Neuron (in vitro differentiated cells): Measurements from ENCODE around the gene LRRC3B.

Source experiments
- H2AFZ ChIP-seq: one replicate; pipeline ENCODE4 v1.6.1; 2013; ENCODE audit warnings: low read depth, mild to moderate bottlenecking, inconsistent platforms, low read length, moderate library complexity
- H3K27me3 ChIP-seq: one replicate; pipeline ENCODE4 v1.6.1; 2013; ENCODE audit warnings: low read length; ENCODE audit not compliant: insufficient read depth
- H3K36me3 ChIP-seq: one replicate; pipeline ENCODE4 v1.6.1; 2013; ENCODE audit warnings: low read length; ENCODE audit not compliant: insufficient read depth
- H3K4me1 ChIP-seq: one replicate; pipeline ENCODE4 v1.6.1; 2013; ENCODE audit warnings: low read length; ENCODE audit not compliant: insufficient read depth
- H3K4me3 ChIP-seq: 2 replicates; pipeline ENCODE4 v1.5.1; 2013; ENCODE audit warnings: mild to moderate bottlenecking, low read length, moderate library complexity
- H3K9me3 ChIP-seq: one replicate; pipeline ENCODE4 v1.6.1; 2013; ENCODE audit warnings: low read length

LRRC3B gene

GRCh38 chr3:26639339-26639738 is 16.8 kb downstream of the LRRC3B start:
- H3K36me3 ChIP-seq = no peaks in the 10 kb centered on the region

GRCh38 chr3:26647078-26647477 is 24.5 kb downstream of the LRRC3B start:
- no peak overlapping the region for H3K4me3 ChIP-seq
- no peaks in the 10 kb centered on the region for H3K9me3 ChIP-seq
- no peaks in the 10 kb centered on the region for H3K36me3 ChIP-seq
- H2AFZ ChIP-seq = no peak overlapping the region
- H3K27me3 ChIP-seq = no peaks in the 10 kb centered on the region
- H3K4me1 ChIP-seq = no peaks in the 10 kb centered on the region

More at GRCh38 chr3:26639339-26639738, 16.8 kb downstream of the LRRC3B start:
- H3K9me3 ChIP-seq = no peaks in the 10 kb centered on the region
- no peak overlapping the region for H2AFZ ChIP-seq
- no peak overlapping the region for H3K4me3 ChIP-seq
- no peaks in the 10 kb centered on the region for H3K27me3 ChIP-seq
- no peaks in the 10 kb centered on the region for H3K4me1 ChIP-seq

GRCh38 chr3:26648461-26648860 is 25.9 kb downstream of the LRRC3B start:
- no peak overlapping the region for H3K4me3 ChIP-seq
- no peaks in the 10 kb centered on the region for H3K36me3 ChIP-seq
- no peak overlapping the region for H2AFZ ChIP-seq
- no peaks in the 10 kb centered on the region for H3K9me3 ChIP-seq
- no peaks in the 10 kb centered on the region for H3K4me1 ChIP-seq
- no peaks in the 10 kb centered on the region for H3K27me3 ChIP-seq

GRCh38 chr3:26652164-26652563 is 29.6 kb downstream of the LRRC3B start:
- no peaks in the 10 kb centered on the region for H3K4me1 ChIP-seq
- H3K4me3 ChIP-seq = no peak overlapping the region
- H3K9me3 ChIP-seq = no peaks in the 10 kb centered on the region
- H3K36me3 ChIP-seq = no peaks in the 10 kb centered on the region
- H3K27me3 ChIP-seq = no peaks in the 10 kb centered on the region
- H2AFZ ChIP-seq = no peak overlapping the region

GRCh38 chr3:26653811-26654425 is 31.3 kb downstream of the LRRC3B start:
- H2AFZ ChIP-seq = no peak overlapping the region
- no peaks in the 10 kb centered on the region for H3K4me1 ChIP-seq
- no peaks in the 10 kb centered on the region for H3K9me3 ChIP-seq
- H3K36me3 ChIP-seq = no peaks in the 10 kb centered on the region
- no peak overlapping the region for H3K4me3 ChIP-seq
- H3K27me3 ChIP-seq = no peaks in the 10 kb centered on the region

GRCh38 chr3:26655231-26655630 is 32.7 kb downstream of the LRRC3B start:
- Histone ChIP-seq H3K4me3 (no peak overlapping the region), H2AFZ (no peak overlapping the region), H3K27me3 (no peaks in the 10 kb centered on the region), H3K4me1 (no peaks in the 10 kb centered on the region), H3K9me3 (no peaks in the 10 kb centered on the region), H3K36me3 (no peaks in the 10 kb centered on the region)

GRCh38 chr3:26657348-26657976 is 34.9 kb downstream of the LRRC3B start:
- no peak overlapping the region for H2AFZ ChIP-seq
- no peaks in the 10 kb centered on the region for H3K9me3 ChIP-seq
- H3K27me3 ChIP-seq = no peaks in the 10 kb centered on the region
- H3K36me3 ChIP-seq = no peaks in the 10 kb centered on the region
- no peaks in the 10 kb centered on the region for H3K4me1 ChIP-seq
- H3K4me3 ChIP-seq = no peak overlapping the region

- Histone ChIP-seq H3K36me3 (no peaks in the 10 kb centered on the region), H3K9me3 (no peaks in the 10 kb centered on the region)
Observed at GRCh38 chr3:26668171-26668570, 45.6 kb downstream of the LRRC3B start.

GRCh38 chr3:26668696-26669095 is 46.1 kb downstream of the LRRC3B start:
- Histone ChIP-seq H3K4me3 (no peak overlapping the region), H3K9me3 (no peaks in the 10 kb centered on the region), H3K4me1 (no peaks in the 10 kb centered on the region), H3K27me3 (no peaks in the 10 kb centered on the region), H2AFZ (no peak overlapping the region), H3K36me3 (no peaks in the 10 kb centered on the region)

More at GRCh38 chr3:26668171-26668570, 45.6 kb downstream of the LRRC3B start:
- H3K4me1 ChIP-seq = no peaks in the 10 kb centered on the region
- H3K4me3 ChIP-seq = no peak overlapping the region
- H3K27me3 ChIP-seq = no peaks in the 10 kb centered on the region
- H2AFZ ChIP-seq = no peak overlapping the region

- Histone ChIP-seq H2AFZ (no peak overlapping the region), H3K27me3 (no peaks in the 10 kb centered on the region), H3K4me1 (no peaks in the 10 kb centered on the region), H3K4me3 (no peak overlapping the region), H3K9me3 (no peaks in the 10 kb centered on the region), H3K36me3 (no peaks in the 10 kb centered on the region)
Observed at GRCh38 chr3:26675336-26675735, 52.8 kb downstream of the LRRC3B start.

- no peak overlapping the region for H2AFZ ChIP-seq
- H3K36me3 ChIP-seq = no peaks in the 10 kb centered on the region
- H3K4me3 ChIP-seq = no peak overlapping the region
- H3K27me3 ChIP-seq = no peaks in the 10 kb centered on the region
- H3K9me3 ChIP-seq = no peaks in the 10 kb centered on the region
- no peaks in the 10 kb centered on the region for H3K4me1 ChIP-seq
Observed at GRCh38 chr3:26681632-26682031, 59.1 kb downstream of the LRRC3B start.

GRCh38 chr3:26682406-26682805 is 59.8 kb downstream of the LRRC3B start:
- Histone ChIP-seq H3K27me3 (no peaks in the 10 kb centered on the region), H3K4me1 (no peaks in the 10 kb centered on the region), H2AFZ (no peak overlapping the region), H3K36me3 (no peaks in the 10 kb centered on the region), H3K4me3 (no peak overlapping the region), H3K9me3 (no peaks in the 10 kb centered on the region)

- Histone ChIP-seq H3K9me3 (no peaks in the 10 kb centered on the region), H3K4me1 (no peaks in the 10 kb centered on the region), H2AFZ (no peak overlapping the region), H3K36me3 (no peaks in the 10 kb centered on the region), H3K27me3 (no peaks in the 10 kb centered on the region), H3K4me3 (no peak overlapping the region)
Observed at GRCh38 chr3:26683902-26684301, 61.3 kb downstream of the LRRC3B start.

GRCh38 chr3:26687466-26687865 is 64.9 kb downstream of the LRRC3B start:
- Histone ChIP-seq H3K27me3 (no peaks in the 10 kb centered on the region), H3K4me3 (no peak overlapping the region), H3K9me3 (no peaks in the 10 kb centered on the region), H2AFZ (no peak overlapping the region), H3K36me3 (no peaks in the 10 kb centered on the region), H3K4me1 (no peaks in the 10 kb centered on the region)
